Measurements from ENCODE around the gene SLC27A3.
"Not testable (repeated sequence)": the region's sequence is repeated elsewhere in the genome, so short reads cannot be mapped to it uniquely, and the experiment has no call there.

SLC27A3 gene

DNA sequence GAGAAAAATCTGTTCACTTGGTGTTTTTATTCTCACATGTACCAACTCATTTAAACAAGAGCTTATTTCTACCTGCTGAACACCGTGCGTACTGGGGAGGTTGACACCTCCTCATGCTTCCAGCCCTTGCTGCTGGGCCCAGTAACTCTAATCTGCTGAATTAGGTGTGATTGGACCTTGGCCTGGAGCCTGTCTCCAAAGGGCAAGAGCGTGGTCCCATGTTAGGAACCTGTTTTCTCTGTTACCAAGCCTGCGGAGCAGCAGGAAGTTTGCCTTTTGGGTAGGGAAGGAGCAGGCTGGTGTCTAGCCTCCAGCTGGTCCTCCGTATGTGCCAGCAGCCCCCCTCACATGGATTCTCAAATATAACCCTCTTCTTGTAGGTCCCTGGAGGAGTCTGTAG, 10.9 kb upstream of the SLC27A3 start:
- TF ChIP-seq, protein P1, sequence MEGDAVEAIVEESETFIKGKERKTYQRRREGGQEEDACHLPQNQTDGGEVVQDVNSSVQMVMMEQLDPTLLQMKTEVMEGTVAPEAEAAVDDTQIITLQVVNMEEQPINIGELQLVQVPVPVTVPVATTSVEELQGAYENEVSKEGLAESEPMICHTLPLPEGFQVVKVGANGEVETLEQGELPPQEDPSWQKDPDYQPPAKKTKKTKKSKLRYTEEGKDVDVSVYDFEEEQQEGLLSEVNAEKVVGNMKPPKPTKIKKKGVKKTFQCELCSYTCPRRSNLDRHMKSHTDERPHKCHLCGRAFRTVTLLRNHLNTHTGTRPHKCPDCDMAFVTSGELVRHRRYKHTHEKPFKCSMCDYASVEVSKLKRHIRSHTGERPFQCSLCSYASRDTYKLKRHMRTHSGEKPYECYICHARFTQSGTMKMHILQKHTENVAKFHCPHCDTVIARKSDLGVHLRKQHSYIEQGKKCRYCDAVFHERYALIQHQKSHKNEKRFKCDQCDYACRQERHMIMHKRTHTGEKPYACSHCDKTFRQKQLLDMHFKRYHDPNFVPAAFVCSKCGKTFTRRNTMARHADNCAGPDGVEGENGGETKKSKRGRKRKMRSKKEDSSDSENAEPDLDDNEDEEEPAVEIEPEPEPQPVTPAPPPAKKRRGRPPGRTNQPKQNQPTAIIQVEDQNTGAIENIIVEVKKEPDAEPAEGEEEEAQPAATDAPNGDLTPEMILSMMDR (IDR thresholded peaks at IDR 0.05; ENCODE audit: insufficient read depth, missing control alignments), result no peak
- no peak for FAIRE-seq
- DNase-seq (ENCODE audit: insufficient read length, low spot score), result no peak

DNA sequence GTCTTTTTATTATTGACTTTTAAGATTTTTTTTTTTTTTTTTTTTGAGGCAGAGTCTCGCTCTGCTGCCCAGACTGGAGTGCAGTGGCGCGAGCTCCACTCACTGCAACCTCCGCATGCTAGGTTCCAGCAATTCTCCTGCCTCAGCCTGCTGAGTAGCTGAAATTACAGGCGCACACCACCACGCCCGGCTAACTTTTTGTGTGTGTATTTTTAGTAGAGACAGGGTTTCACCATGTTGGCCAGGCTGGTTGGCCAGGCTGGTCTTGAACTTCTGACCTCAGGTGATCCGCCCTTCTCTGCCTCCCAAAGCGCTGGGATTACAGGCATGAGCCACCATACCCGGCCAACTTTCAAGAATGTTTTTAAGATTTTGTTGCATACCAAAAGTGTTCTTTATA, 8.5 kb upstream of the SLC27A3 start:
- DNase-seq (ENCODE audit: insufficient read length, low spot score); FAIRE-seq: not testable (repeated sequence)

DNA sequence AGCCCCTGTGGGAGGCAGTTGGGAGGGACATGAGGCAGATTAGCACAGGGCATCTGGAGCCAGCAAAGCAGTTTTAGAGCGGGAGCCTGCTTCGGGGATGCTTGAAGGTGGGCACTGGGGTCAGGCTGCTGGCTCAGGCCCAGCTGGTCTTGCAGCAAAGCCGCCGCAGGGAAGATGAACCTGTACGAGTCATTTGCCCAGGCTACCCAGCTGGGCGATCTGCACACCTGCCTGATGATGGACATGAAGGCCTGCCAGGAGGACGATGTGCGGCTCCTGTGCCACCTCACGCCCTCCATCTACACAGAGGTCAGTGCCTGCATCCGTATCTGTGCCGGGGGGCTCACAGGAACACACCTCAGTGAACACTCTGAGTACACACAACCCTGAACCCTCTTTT, 7.7 kb upstream of the SLC27A3 start:
- TF ChIP-seq, protein P1 (IDR thresholded peaks at IDR 0.05; ENCODE audit: insufficient read depth, missing control alignments), result no peak
- FAIRE-seq, result no peak
- DNase-seq (ENCODE audit: insufficient read length, low spot score), result no peak

DNA sequence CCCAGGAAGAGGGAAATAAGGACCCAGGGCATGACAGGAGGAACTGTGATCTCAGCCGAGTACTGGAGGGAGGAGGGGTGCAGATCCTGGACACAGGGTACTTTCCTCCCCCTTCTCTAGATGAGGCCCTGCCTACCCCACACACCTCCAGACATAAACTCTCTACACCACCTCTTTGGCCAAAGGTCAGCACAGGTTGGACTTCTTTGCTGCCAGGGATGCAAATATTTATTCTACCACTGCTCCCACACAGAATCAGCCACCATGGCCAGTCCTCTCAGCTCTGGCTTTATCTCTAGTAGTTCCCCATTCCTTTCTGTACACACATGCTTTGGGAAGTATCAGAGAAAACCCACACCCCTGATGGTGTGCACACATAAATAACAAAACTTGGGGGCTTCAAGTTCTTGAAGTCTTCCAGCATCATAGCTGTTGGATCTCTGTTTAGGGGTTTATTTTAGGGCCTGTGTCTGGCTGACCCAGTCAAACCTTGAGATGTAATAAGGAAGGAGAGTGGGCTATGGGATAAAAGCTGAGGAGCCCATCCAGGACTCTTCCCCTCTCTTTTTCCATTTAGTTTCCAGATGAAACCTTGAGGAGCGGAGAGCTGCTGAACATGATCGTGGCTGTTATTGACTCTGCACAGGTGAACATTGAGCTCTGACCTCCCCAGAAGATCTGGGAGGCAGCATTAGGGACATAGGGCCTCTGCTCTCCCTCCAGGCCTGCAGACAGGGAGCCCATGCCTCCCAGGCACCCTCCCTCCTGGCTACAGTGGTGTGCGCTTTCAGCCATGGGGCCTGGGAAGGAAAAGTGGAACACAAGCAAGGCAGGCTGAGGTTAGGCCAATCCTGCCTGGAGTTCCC, 6.7 kb upstream of the SLC27A3 start:
- DNase-seq (ENCODE audit: insufficient read length, low spot score) (no peak), FAIRE-seq (no peak)
- TF ChIP-seq, protein P1 (IDR thresholded peaks at IDR 0.05; ENCODE audit: insufficient read depth, missing control alignments), result no peak

DNA sequence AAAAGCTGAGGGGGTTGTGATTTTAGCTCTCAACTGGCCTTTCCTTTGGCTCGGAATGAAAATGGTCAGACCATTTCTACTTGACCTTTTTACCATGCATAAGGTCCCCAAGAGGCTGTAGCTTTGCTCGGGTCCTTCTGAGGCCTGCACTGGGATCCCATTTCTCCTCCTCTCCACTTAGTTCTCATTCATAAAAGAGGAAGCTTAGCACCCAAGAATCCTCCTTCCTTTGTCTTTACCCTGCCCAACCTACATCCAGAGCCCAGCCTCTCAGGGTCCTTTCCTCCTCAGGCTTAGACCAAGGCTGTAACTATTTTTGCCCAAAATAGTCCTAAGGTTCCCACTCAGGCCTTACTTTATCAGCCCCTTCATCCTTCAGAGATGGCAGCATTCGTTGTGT, 6.0 kb upstream of the SLC27A3 start:
- DNase-seq (ENCODE audit: insufficient read length, low spot score) (no peak), FAIRE-seq (no peak)
- TF ChIP-seq, protein P1 (IDR thresholded peaks at IDR 0.05; ENCODE audit: insufficient read depth, missing control alignments), result no peak

DNA sequence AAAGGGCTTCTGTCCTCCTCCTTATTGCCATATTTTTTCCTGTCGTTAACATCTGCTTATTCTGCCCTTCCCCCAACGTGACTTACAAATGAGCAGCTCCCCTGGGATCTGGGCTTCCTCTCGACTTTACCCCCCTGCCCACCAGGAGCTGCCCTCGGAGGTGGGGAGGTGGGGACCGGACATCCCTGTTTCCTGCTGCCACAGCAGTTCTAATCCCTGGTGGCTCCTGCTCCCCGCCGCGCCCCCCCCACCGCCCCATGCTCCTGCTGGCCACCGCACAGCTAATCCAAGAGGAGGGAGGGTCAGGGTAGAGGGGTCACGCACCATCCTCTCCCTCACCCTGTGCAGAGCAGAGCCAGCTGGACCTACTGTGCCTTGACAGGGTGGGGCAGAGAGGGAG, 4.4 kb upstream of the SLC27A3 start:
- no peak for DNase-seq (ENCODE audit: insufficient read length, low spot score)
- TF ChIP-seq, protein P1 (IDR thresholded peaks at IDR 0.05; ENCODE audit: insufficient read depth, missing control alignments), result no peak
- FAIRE-seq, result no peak

DNA sequence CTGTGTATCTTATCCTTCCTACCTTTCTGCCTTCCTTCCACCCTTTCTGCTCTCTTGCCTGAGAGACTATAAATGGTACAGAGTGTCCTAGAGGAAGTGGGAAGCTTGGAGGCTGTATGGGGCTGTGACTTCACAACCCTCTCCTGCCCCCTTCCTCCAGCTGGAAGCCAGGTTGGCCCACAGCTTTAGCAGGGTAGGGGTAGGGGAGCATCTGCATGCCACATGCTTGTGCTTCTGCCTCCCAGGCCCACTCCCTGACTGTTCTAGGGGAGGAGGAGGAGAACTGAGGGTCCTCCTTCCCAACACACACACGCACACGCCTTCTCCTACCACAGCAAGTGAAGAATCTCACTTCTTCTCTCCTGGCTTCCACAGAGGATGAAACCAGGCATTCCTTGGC, 3.9 kb upstream of the SLC27A3 start:
- no peak for DNase-seq (ENCODE audit: insufficient read length, low spot score)
- no peak for FAIRE-seq
- TF ChIP-seq, protein P1 (IDR thresholded peaks at IDR 0.05; ENCODE audit: insufficient read depth, missing control alignments), result no peak
